ENCODE data around the gene PAWR. TPM values are rescaled to one million over a fixed set of nuclear protein-coding genes. Genes with fewer than 3 reads are reported as not detected.

Gene PAWR
- total RNA-seq, 4 donors from 2014 or later, result 44.3 to 67.3 (median 48.5) TPM

- Histone ChIP-seq H3K4me3 (no peak overlapping the region), H3K27ac (peak overlapping the region in 2 of 4 donors; percentile 6 to 7), H3K27me3 (no peaks in the 10 kb centered on the region), H3K9me3 (peaks cover 0 to 16% (median 8%) of the 10 kb centered on the region in 3 donors), H3K4me1 (peaks cover 3 to 60% (median 5%) of the 10 kb centered on the region in 3 donors), H3K36me3 (peaks cover 0 to 22% (median 0%) of the 10 kb centered on the region in 3 donors)
- TF ChIP-seq POLR2A (IDR thresholded peaks at IDR 0.05), result no peak
- TF ChIP-seq, protein P1, sequence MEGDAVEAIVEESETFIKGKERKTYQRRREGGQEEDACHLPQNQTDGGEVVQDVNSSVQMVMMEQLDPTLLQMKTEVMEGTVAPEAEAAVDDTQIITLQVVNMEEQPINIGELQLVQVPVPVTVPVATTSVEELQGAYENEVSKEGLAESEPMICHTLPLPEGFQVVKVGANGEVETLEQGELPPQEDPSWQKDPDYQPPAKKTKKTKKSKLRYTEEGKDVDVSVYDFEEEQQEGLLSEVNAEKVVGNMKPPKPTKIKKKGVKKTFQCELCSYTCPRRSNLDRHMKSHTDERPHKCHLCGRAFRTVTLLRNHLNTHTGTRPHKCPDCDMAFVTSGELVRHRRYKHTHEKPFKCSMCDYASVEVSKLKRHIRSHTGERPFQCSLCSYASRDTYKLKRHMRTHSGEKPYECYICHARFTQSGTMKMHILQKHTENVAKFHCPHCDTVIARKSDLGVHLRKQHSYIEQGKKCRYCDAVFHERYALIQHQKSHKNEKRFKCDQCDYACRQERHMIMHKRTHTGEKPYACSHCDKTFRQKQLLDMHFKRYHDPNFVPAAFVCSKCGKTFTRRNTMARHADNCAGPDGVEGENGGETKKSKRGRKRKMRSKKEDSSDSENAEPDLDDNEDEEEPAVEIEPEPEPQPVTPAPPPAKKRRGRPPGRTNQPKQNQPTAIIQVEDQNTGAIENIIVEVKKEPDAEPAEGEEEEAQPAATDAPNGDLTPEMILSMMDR (IDR thresholded peaks at IDR 0.05), result no peak
- WGBS, 2 donors, result 77 to 79% methylated on average over 5 of the region's 5 CpGs
- intact Hi-C loops (cut with DNase I), result loop anchor here (10.0 kb wide), 1 partner anchor 136 kb away; the partner anchor contains the start of gene PAWR
- no peak for DNase-seq
Observed at GRCh38 chr12:79558924-79559469, 131.8 kb downstream of the PAWR start.

- no peak overlapping the region for H3K4me3 ChIP-seq
- peaks cover 0 to 32% (median 0%) of the 10 kb centered on the region in 3 donors for H3K36me3 ChIP-seq
- H3K27ac ChIP-seq, result no peak overlapping the region
- 60 to 68% methylated on average over 1 of the region's 1 CpG for WGBS, 2 donors
- DNase-seq, result no peak
- peaks cover 0 to 16% (median 8%) of the 10 kb centered on the region in 3 donors for H3K9me3 ChIP-seq
- no peaks in the 10 kb centered on the region for H3K27me3 ChIP-seq
- intact Hi-C loops (cut with DNase I), result loop anchor here (10.0 kb wide), 1 partner anchor 137 kb away; the partner anchor contains the start of gene PAWR
- TF ChIP-seq POLR2A (IDR thresholded peaks at IDR 0.05), result no peak
- TF ChIP-seq, protein P1 (IDR thresholded peaks at IDR 0.05), result no peak
- H3K4me1 ChIP-seq, result peaks cover 3 to 49% (median 5%) of the 10 kb centered on the region in 3 donors
Observed at GRCh38 chr12:79557690-79558315, 133.0 kb downstream of the PAWR start.

GRCh38 chr12:79555028-79555925 is 135.5 kb downstream of the PAWR start:
- no peak overlapping the region for H3K4me3 ChIP-seq
- no peaks in the 10 kb centered on the region for H3K27me3 ChIP-seq
- intact Hi-C loops (cut with DNase I), result loop anchor here (10.0 kb wide), 1 partner anchor 140 kb away; the partner anchor contains the start of gene PAWR
- no peak overlapping the region for H3K27ac ChIP-seq
- DNase-seq, result no peak
- H3K9me3 ChIP-seq, result no peaks in the 10 kb centered on the region
- peaks cover 0 to 41% (median 4%) of the 10 kb centered on the region in 3 donors for H3K4me1 ChIP-seq
- 61 to 77% methylated on average over 3 of the region's 3 CpGs for WGBS, 2 donors
- peaks cover 0 to 23% (median 0%) of the 10 kb centered on the region in 3 donors for H3K36me3 ChIP-seq
- TF ChIP-seq POLR2A (IDR thresholded peaks at IDR 0.05), result no peak
- TF ChIP-seq, protein P1 (IDR thresholded peaks at IDR 0.05), result peak in 5 of 6 experiments; percentile 29 to 65 (median 45)

DNA sequence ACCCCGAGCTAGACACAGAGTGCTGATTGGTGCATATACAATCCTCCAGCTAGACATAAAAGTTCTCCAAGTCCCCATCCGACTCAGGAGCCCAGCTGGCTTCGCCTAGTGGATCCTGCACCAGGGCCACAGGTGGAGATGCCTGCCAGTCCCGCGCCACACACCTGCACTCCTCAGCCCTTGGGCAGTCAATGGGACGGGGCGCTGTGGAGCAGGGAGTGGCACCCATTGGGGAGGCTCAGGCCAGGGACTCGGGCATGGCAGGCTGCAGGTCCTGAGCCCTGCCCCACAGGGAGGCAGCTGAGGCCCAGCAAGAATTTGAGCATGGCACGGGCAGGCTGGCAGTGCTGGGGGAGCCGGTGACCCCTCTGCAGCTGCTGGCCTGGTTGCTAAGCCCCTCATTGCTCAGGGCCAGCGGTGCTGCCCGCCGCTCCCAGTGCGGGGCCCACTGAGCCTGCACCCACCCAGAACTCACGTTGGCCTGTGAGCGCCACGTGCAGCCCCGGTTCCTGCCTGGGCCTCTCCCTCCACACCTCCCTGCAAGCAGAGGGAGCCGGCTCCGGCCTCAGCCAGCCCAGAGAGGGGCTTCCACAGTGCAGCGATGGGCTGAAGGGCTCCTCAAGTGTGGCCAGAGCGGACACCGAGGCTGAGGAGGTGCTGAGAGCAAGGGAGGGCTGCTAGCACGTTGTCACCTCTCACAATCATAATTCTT is 136.7 kb downstream of the PAWR start:
- no peak for TF ChIP-seq POLR2A (IDR thresholded peaks at IDR 0.05)
- TF ChIP-seq, protein P1 (IDR thresholded peaks at IDR 0.05), result no peak
- intact Hi-C loops (cut with DNase I), result loop anchor here (10.0 kb wide), 1 partner anchor 141 kb away; the partner anchor contains the start of gene PAWR
- Histone ChIP-seq H3K36me3 (peaks cover 0 to 23% (median 0%) of the 10 kb centered on the region in 3 donors), H3K4me1 (peaks cover 0 to 28% (median 0%) of the 10 kb centered on the region in 3 donors), H3K4me3 (no peak overlapping the region), H3K9me3 (no peaks in the 10 kb centered on the region), H3K27ac (no peak overlapping the region), H3K27me3 (no peaks in the 10 kb centered on the region)
- 60 to 90% methylated on average over 1 to 4 of the region's 24 CpGs for WGBS, 2 donors
- no peak for DNase-seq
